HEK293 (cell line): ENCODE results near the gene NDUFS4.

ENCODE experiments used
- CTCF ChIA-PET: fragments of 350-600 bp; formaldehyde crosslinking; extraction: SDS; loops from one replicate; lab custom pipeline; 2021; ENCODE audit warnings: antibody characterized with exemption; lab: Yijun Ruan, JAX
- POLR2A ChIA-PET: fragments of 300-600 bp; formaldehyde crosslinking; extraction: SDS; loops from one replicate; lab custom pipeline; 2020; ENCODE audit warnings: antibody characterized with exemption, inconsistent platforms; lab: Yijun Ruan, JAX
- H3K27ac ChIP-seq: fragments of 200-500 bp; sonication (Bioruptor generic); 2 replicates; pipeline ENCODE4 v1.5.1; 2014; ENCODE audit warnings: low read depth, low read length, control low read depth, inconsistent platforms; ENCODE audit errors: extremely low read depth
- H3K36me3 ChIP-seq, 2 experiments: fragments of 200-500 bp in 1 of 2; sonication (Bioruptor generic) in 1 of 2; 1 replicate in 1 of 2; 2 replicates in 1 of 2; pipeline ENCODE4 v1.5.1; 2014 to 2017; ENCODE audit warnings: inconsistent platforms in 2 of 2, low read length in 2 of 2; ENCODE audit not compliant: control insufficient read depth in 2 of 2, insufficient read depth in 1 of 2
- H3K4me1 ChIP-seq: fragments of 200-500 bp; sonication (Bioruptor generic); 2 replicates; pipeline ENCODE4 v1.5.1; 2014; ENCODE audit warnings: mild to moderate bottlenecking, low read length, inconsistent platforms; ENCODE audit not compliant: control insufficient read depth, insufficient read depth
- H3K4me3 ChIP-seq: 2 replicates; pipeline ENCODE4 v1.5.1; 2011; ENCODE audit warnings: low read depth, mild to moderate bottlenecking, control low read depth, low read length, moderate library complexity
- H3K9me3 ChIP-seq: fragments of 200-500 bp; sonication (Bioruptor generic); 2 replicates; pipeline ENCODE4 v1.5.1; 2014; ENCODE audit warnings: low read depth, low read length, inconsistent platforms; ENCODE audit not compliant: control insufficient read depth, insufficient read depth
- GLI2 ChIP-seq: fragments of 450-650 bp; formaldehyde crosslinking; IDR thresholded peaks from 2 replicates; pipeline ENCODE4; 2017; ENCODE audit warnings: missing biosample characterization, missing genetic modification characterization, low read depth, borderline replicate concordance
- HIC1 ChIP-seq: fragments of 450-650 bp; formaldehyde crosslinking; IDR thresholded peaks from 2 replicates; pipeline ENCODE4 v1.5.1; 2016; ENCODE audit warnings: missing biosample characterization, missing genetic modification characterization
- KLF10 ChIP-seq: fragments of 450-650 bp; IDR thresholded peaks from 2 replicates; pipeline ENCODE4 v1.5.1; 2018; ENCODE audit warnings: missing biosample characterization, mild to moderate bottlenecking, missing genetic modification characterization
- MEIS1 ChIP-seq: sonication (generic); formaldehyde crosslinking; IDR thresholded peaks from 2 replicates; pipeline ENCODE4 v1.8.1; 2022; ENCODE audit warnings: missing genetic modification reagents, mild to moderate bottlenecking, borderline replicate concordance
- SALL2 ChIP-seq: fragments of 450-650 bp; formaldehyde crosslinking; IDR thresholded peaks from 2 replicates; pipeline ENCODE4 v1.5.0; 2017; ENCODE audit warnings: missing biosample characterization, mild to moderate bottlenecking, missing genetic modification characterization, borderline replicate concordance
- SETDB1 ChIP-seq: IDR thresholded peaks from one replicate; pipeline ENCODE4 v1.6.1; 2017; ENCODE audit warnings: mild to moderate bottlenecking, low read length, moderate library complexity, mixed read lengths; ENCODE audit not compliant: insufficient read length
- TCF7L2 ChIP-seq: IDR thresholded peaks from 2 replicates; pipeline ENCODE4 v1.6.1; 2011; ENCODE audit warnings: low read depth, mild to moderate bottlenecking, inconsistent platforms, low read length, moderate library complexity, borderline replicate concordance
- TSHZ1 ChIP-seq: fragments of 450-650 bp; formaldehyde crosslinking; IDR thresholded peaks from 2 replicates; pipeline ENCODE4 v1.5.1; 2016; ENCODE audit warnings: missing biosample characterization, missing genetic modification characterization, borderline replicate concordance
- ZBTB21 ChIP-seq: fragments of 450-650 bp; formaldehyde crosslinking; IDR thresholded peaks from 2 replicates; pipeline ENCODE4 v1.5.1; 2017; ENCODE audit warnings: missing biosample characterization, missing genetic modification characterization
- ZNF140 ChIP-seq: fragments of 450-650 bp; formaldehyde crosslinking; IDR thresholded peaks from 2 replicates; pipeline ENCODE4 v1.5.1; 2016; ENCODE audit warnings: missing biosample characterization, missing genetic modification characterization
- ZNF266 ChIP-seq: fragments of 450-650 bp; formaldehyde crosslinking; IDR thresholded peaks from 2 replicates; pipeline ENCODE4 v1.5.1; 2016; ENCODE audit warnings: missing biosample characterization, missing genetic modification characterization, low read depth
- ZNF311 ChIP-seq: fragments of 450-650 bp; formaldehyde crosslinking; IDR thresholded peaks from 2 replicates; pipeline ENCODE4 v1.5.1; 2017; ENCODE audit warnings: missing biosample characterization, missing genetic modification characterization, borderline replicate concordance
- ZNF433 ChIP-seq: fragments of 450-650 bp; formaldehyde crosslinking; IDR thresholded peaks from 2 replicates; pipeline ENCODE4 v1.5.1; 2016; ENCODE audit warnings: missing biosample characterization, missing genetic modification characterization, low read depth
- ZNF521 ChIP-seq: fragments of 450-650 bp; formaldehyde crosslinking; IDR thresholded peaks from 2 replicates; pipeline ENCODE4 v1.5.1; 2017; ENCODE audit warnings: missing biosample characterization, mild to moderate bottlenecking, missing genetic modification characterization
- ZNF596 ChIP-seq: fragments of 450-650 bp; IDR thresholded peaks from 2 replicates; pipeline ENCODE4 v1.5.0; 2018; ENCODE audit warnings: missing biosample characterization, mild to moderate bottlenecking, missing genetic modification characterization, moderate library complexity
- ZNF626 ChIP-seq: fragments of 450-650 bp; sonication (Bioruptor Pico); formaldehyde crosslinking; IDR thresholded peaks from 2 replicates; pipeline ENCODE4 v1.5.1; 2018; ENCODE audit warnings: missing biosample characterization, missing genetic modification characterization, inconsistent platforms
- ZNF677 ChIP-seq: fragments of 450-650 bp; IDR thresholded peaks from 2 replicates; pipeline ENCODE4 v1.5.0; 2018; ENCODE audit warnings: missing biosample characterization, mild to moderate bottlenecking, missing genetic modification characterization, moderate library complexity
- ZNF837 ChIP-seq: fragments of 450-650 bp; formaldehyde crosslinking; IDR thresholded peaks from 2 replicates; pipeline ENCODE4 v1.5.1; 2016; ENCODE audit warnings: missing biosample characterization, missing genetic modification characterization
- ZSCAN23 ChIP-seq: fragments of 450-650 bp; formaldehyde crosslinking; IDR thresholded peaks from 2 replicates; pipeline ENCODE4 v1.5.1; 2016; ENCODE audit warnings: missing biosample characterization, missing genetic modification characterization
- ZXDB ChIP-seq: fragments of 450-650 bp; formaldehyde crosslinking; IDR thresholded peaks from 2 replicates; pipeline ENCODE4 v1.5.1; 2016; ENCODE audit warnings: missing biosample characterization, missing genetic modification characterization
- TF ChIP-seq, protein P1 (sequence below): fragments of 450-650 bp; formaldehyde crosslinking; conservative IDR thresholded peaks from 2 replicates; pipeline ENCODE4 v1.5.1; 2016; ENCODE audit warnings: low read depth, missing biosample characterization, missing genetic modification characterization
- TF ChIP-seq, protein P2 (sequence below): fragments of 450-650 bp; formaldehyde crosslinking; IDR thresholded peaks from 2 replicates; pipeline ENCODE4 v1.5.1; 2016; ENCODE audit warnings: missing biosample characterization, missing genetic modification characterization
- TF ChIP-seq, protein P3 (sequence below): fragments of 450-650 bp; formaldehyde crosslinking; IDR thresholded peaks from 2 replicates; pipeline ENCODE4 v1.5.1; 2016; ENCODE audit warnings: missing biosample characterization, missing genetic modification characterization
- TF ChIP-seq, protein P4 (sequence below): fragments of 450-650 bp; formaldehyde crosslinking; IDR thresholded peaks from 2 replicates; pipeline ENCODE4 v1.5.1; 2016; ENCODE audit warnings: missing biosample characterization, missing genetic modification characterization

Gene NDUFS4

DNA sequence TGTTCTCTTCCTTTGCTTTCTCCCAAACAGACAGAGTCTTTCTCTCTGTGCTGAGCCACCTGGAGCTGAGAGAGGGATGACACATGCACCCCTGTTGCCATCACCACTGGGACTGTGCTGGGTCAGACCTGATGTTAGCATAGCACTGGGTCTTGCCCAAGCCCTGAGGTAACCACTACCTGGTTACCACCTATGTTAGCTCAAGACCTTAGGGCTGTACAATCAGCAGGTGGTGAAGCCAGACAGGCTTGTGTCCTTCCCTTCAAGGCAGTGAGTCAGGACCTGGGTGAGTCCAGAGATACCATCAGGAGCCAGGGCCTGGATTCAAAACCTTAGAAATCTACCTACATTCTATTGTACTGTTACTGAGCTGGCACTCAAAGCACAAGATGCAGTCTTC is 47.9 kb upstream of the NDUFS4 start:
- no peak for TF ChIP-seq MEIS1
- TF ChIP-seq, protein P1, sequence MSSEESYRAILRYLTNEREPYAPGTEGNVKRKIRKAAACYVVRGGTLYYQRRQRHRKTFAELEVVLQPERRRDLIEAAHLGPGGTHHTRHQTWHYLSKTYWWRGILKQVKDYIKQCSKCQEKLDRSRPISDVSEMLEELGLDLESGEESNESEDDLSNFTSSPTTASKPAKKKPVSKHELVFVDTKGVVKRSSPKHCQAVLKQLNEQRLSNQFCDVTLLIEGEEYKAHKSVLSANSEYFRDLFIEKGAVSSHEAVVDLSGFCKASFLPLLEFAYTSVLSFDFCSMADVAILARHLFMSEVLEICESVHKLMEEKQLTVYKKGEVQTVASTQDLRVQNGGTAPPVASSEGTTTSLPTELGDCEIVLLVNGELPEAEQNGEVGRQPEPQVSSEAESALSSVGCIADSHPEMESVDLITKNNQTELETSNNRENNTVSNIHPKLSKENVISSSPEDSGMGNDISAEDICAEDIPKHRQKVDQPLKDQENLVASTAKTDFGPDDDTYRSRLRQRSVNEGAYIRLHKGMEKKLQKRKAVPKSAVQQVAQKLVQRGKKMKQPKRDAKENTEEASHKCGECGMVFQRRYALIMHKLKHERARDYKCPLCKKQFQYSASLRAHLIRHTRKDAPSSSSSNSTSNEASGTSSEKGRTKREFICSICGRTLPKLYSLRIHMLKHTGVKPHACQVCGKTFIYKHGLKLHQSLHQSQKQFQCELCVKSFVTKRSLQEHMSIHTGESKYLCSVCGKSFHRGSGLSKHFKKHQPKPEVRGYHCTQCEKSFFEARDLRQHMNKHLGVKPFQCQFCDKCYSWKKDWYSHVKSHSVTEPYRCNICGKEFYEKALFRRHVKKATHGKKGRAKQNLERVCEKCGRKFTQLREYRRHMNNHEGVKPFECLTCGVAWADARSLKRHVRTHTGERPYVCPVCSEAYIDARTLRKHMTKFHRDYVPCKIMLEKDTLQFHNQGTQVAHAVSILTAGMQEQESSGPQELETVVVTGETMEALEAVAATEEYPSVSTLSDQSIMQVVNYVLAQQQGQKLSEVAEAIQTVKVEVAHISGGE (tag by site-specific recombination): no peak
- no peak for TF ChIP-seq ZNF140
- no peak for TF ChIP-seq ZSCAN23 (tag by site-specific recombination)
- no peak for TF ChIP-seq ZBTB21
- no peak for TF ChIP-seq ZNF266 (tag by site-specific recombination)
- TF ChIP-seq ZXDB (tag by site-specific recombination): no peak
- TF ChIP-seq TSHZ1 (tag by site-specific recombination): no peak
- no peak for TF ChIP-seq SETDB1
- no peak for TF ChIP-seq GLI2 (tag by site-specific recombination)
- no peak for TF ChIP-seq SALL2 (tag by site-specific recombination)
- no peak for TF ChIP-seq ZNF677 (tag by site-specific recombination)
- TF ChIP-seq, protein P2, sequence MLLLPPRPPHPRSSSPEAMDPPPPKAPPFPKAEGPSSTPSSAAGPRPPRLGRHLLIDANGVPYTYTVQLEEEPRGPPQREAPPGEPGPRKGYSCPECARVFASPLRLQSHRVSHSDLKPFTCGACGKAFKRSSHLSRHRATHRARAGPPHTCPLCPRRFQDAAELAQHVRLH (tag by site-specific recombination): no peak
- no peak for TF ChIP-seq KLF10
- TF ChIP-seq, protein P3, sequence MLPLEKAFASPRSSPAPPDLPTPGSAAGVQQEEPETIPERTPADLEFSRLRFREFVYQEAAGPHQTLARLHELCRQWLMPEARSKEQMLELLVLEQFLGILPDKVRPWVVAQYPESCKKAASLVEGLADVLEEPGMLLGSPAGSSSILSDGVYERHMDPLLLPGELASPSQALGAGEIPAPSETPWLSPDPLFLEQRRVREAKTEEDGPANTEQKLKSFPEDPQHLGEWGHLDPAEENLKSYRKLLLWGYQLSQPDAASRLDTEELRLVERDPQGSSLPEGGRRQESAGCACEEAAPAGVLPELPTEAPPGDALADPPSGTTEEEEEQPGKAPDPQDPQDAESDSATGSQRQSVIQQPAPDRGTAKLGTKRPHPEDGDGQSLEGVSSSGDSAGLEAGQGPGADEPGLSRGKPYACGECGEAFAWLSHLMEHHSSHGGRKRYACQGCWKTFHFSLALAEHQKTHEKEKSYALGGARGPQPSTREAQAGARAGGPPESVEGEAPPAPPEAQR (tag by site-specific recombination): no peak
- TF ChIP-seq ZNF521 (tag by site-specific recombination): no peak
- TF ChIP-seq ZNF433: no peak
- TF ChIP-seq ZNF837 (tag by site-specific recombination): no peak
- Histone ChIP-seq H3K9me3 (no peaks in the 10 kb centered on the region), H3K36me3 (no peaks in the 10 kb centered on the region), H3K4me3 (no peak overlapping the region), H3K27ac (no peak overlapping the region), H3K4me1 (peaks cover 2% of the 10 kb centered on the region; the same call in 1 of the 2 replicates)
- ChIA-PET POLR2A (no interaction called here), CTCF (no interaction called here)

DNA sequence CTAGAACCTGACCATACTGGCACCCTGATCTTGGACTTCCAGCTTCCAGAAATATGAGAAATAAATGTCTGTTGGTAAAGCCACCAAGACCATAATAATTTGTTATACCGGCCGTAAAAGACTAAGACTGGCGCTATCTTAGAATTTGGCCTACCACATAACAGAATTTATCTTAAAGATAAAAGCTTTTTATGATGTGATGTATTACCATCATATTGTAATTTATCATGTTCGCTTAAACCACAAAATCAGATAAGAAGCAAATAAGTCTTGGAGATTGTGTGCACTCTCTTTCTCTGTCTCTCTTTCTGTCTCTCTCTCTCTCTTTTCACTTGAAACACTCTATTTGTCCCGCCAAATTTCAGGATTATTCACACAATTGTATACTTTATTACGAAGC is 44.5 kb upstream of the NDUFS4 start:
- ChIA-PET CTCF (no interaction called here), POLR2A (no interaction called here)
- H3K4me3 ChIP-seq: no peak overlapping the region
- peaks cover 2% of the 10 kb centered on the region; the same call in 1 of the 2 replicates for H3K4me1 ChIP-seq
- H3K9me3 ChIP-seq: no peaks in the 10 kb centered on the region
- no peaks in the 10 kb centered on the region for H3K36me3 ChIP-seq
- H3K27ac ChIP-seq: no peak overlapping the region
- TF ChIP-seq, protein P4, sequence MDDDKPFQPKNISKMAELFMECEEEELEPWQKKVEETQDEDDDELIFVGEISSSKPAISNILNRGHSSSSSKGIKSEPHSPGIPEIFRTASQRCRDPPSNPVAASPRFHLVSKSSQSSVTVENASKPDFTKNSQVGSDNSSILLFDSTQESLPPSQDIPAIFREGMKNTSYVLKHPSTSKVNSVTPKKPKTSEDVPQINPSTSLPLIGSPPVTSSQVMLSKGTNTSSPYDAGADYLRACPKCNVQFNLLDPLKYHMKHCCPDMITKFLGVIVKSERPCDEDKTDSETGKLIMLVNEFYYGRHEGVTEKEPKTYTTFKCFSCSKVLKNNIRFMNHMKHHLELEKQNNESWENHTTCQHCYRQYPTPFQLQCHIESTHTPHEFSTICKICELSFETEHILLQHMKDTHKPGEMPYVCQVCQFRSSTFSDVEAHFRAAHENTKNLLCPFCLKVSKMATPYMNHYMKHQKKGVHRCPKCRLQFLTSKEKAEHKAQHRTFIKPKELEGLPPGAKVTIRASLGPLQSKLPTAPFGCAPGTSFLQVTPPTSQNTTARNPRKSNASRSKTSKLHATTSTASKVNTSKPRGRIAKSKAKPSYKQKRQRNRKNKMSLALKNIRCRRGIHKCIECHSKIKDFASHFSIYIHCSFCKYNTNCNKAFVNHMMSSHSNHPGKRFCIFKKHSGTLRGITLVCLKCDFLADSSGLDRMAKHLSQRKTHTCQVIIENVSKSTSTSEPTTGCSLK: no peak
- 0 out of 2 replicates have a peak, but pooled peaks have one; percentile 56 for TF ChIP-seq TCF7L2
- TF ChIP-seq ZNF596 (tag by site-specific recombination): peak; percentile 39; the same call in 1 of the 2 replicates
- TF ChIP-seq ZNF311: no peak
- TF ChIP-seq HIC1 (tag by site-specific recombination): no peak
- TF ChIP-seq ZNF626 (tag by site-specific recombination): no peak
